H1 (cell line): ENCODE results near the gene GSG1L. TPM values are rescaled to one million over a fixed set of nuclear protein-coding genes. Genes with fewer than 3 reads are reported as not detected.
A peak's percentile ranks its signal among the peaks of the same experiment; 100 is the strongest.

Experiments used
- CTCF ChIA-PET: fragments of 300-600 bp; sonication (Branson Sonifier 250); formaldehyde crosslinking; loops from one replicate; lab custom pipeline; 2021; ENCODE audit not compliant: partially characterized antibody; lab: Charles Lee
- POLR2A ChIA-PET: fragments of 300-600 bp; sonication (Branson Sonifier 250); formaldehyde crosslinking; loops from one replicate; lab custom pipeline; 2021; ENCODE audit warnings: inconsistent platforms; ENCODE audit not compliant: partially characterized antibody; lab: Charles Lee
- DNase-seq, 2 experiments: peaks; one replicate each; pipeline versions ENCODE4 v3.0.0 to v3.0.0-alpha.2; 2010 to 2022; ENCODE audit warnings: low spot score in 2 of 2, low read depth in 1 of 2, mixed read lengths in 1 of 2
- FAIRE-seq: peaks from 2 replicates; lab custom pipeline; 2011; peaks lifted over from hg19 to GRCh38; lab: Jason Lieb, UNC
- H2AFZ ChIP-seq: 2 replicates; pipeline ENCODE4 v1.8.1; 2012; ENCODE audit warnings: low read length, inconsistent platforms
- H2AK5ac ChIP-seq: 2 replicates; pipeline ENCODE4 v1.6.1; 2013; ENCODE audit warnings: low read depth, low read length
- H2BK120ac ChIP-seq: replicated peaks from 2 replicates; pipeline ENCODE3; 2013; ENCODE audit warnings: low read depth, low read length, inconsistent platforms
- H2BK12ac ChIP-seq: 2 replicates; pipeline ENCODE4 v1.6.1; 2013; ENCODE audit warnings: low read depth, low read length
- H2BK15ac ChIP-seq: 2 replicates; pipeline ENCODE4 v1.6.1; 2013; ENCODE audit warnings: low read length
- H2BK20ac ChIP-seq: 2 replicates; pipeline ENCODE4 v1.6.1; 2013; ENCODE audit warnings: low read length
- H2BK5ac ChIP-seq: 2 replicates; pipeline ENCODE4 v1.6.1; 2013; ENCODE audit warnings: low read depth, low read length
- H3K14ac ChIP-seq: 2 replicates; pipeline ENCODE4 v1.6.1; 2013; ENCODE audit warnings: inconsistent platforms; ENCODE audit not compliant: insufficient read length
- H3K18ac ChIP-seq: 2 replicates; pipeline ENCODE4 v1.6.1; 2013; ENCODE audit warnings: low read length; ENCODE audit errors: extremely low read depth
- H3K23ac ChIP-seq: 2 replicates; pipeline ENCODE4 v1.6.1; 2013; ENCODE audit warnings: inconsistent platforms; ENCODE audit not compliant: insufficient read length
- H3K23me2 ChIP-seq: 2 replicates; pipeline ENCODE4 v1.6.1; 2013; ENCODE audit warnings: low read depth, low read length
- H3K27ac ChIP-seq: 2 replicates; pipeline ENCODE4 v1.6.1; 2011; ENCODE audit warnings: low read depth, low read length, inconsistent platforms
- H3K27me3 ChIP-seq, 4 experiments: replicated peaks in 1 of 4; 1 replicate in 1 of 4; 2 replicates in 3 of 4; pipeline versions ENCODE4 v1.6.1 to v1.8.1; 2011 to 2013; ENCODE audit warnings: low read length in 3 of 4, mild to moderate bottlenecking in 3 of 4, inconsistent platforms in 2 of 4, mixed read lengths in 2 of 4, moderate library complexity in 1 of 4; ENCODE audit not compliant: control insufficient read depth in 3 of 4, insufficient read depth in 3 of 4; ENCODE audit errors: extremely low read depth in 1 of 4
- H3K36me3 ChIP-seq, 4 experiments: 2 replicates each; pipeline versions ENCODE4 v1.6.1 to v1.8.1; 2011 to 2013; ENCODE audit warnings: mild to moderate bottlenecking in 4 of 4, low read length in 3 of 4, moderate library complexity in 2 of 4, control low read depth in 1 of 4, inconsistent platforms in 1 of 4; ENCODE audit not compliant: insufficient read depth in 4 of 4, control insufficient read depth in 2 of 4
- H3K4ac ChIP-seq: replicated peaks from 2 replicates; pipeline ENCODE3; 2013; ENCODE audit warnings: low read length, low read depth, mixed read lengths, inconsistent platforms; ENCODE audit not compliant: insufficient read length
- H3K4me1 ChIP-seq, 4 experiments: replicated peaks in 1 of 4; 1 replicate in 1 of 4; 2 replicates in 3 of 4; pipeline versions ENCODE4 v1.6.1 to v1.8.1; 2011 to 2013; ENCODE audit warnings: low read length in 3 of 4, inconsistent platforms in 2 of 4, mixed read lengths in 1 of 4; ENCODE audit not compliant: insufficient read depth in 4 of 4, control insufficient read depth in 3 of 4
- H3K4me2 ChIP-seq, 2 experiments: 2 replicates each; pipeline versions ENCODE4 v1.6.1 to v1.8.1; 2011 to 2013; ENCODE audit warnings: low read depth in 2 of 2, low read length in 2 of 2, control low read depth in 1 of 2, inconsistent platforms in 1 of 2, mild to moderate bottlenecking in 1 of 2; ENCODE audit not compliant: insufficient read depth in 1 of 2
- H3K4me3 ChIP-seq, 4 experiments: fragments of 200-600, 300-600 bp in 1 of 4; sonication (generic), shearing (Covaris generic), sonication (Bioruptor Twin) in 1 of 4; 2 replicates each; pipeline versions ENCODE4 v1.5.1 to v1.8.1; 2011 to 2016; ENCODE audit warnings: low read length in 4 of 4, low read depth in 3 of 4, control low read depth in 2 of 4, inconsistent platforms in 2 of 4, mild to moderate bottlenecking in 2 of 4, mixed read lengths in 1 of 4, moderate library complexity in 1 of 4; ENCODE audit not compliant: insufficient read depth in 2 of 4; ENCODE audit errors: extremely low read depth in 1 of 4
- H3K56ac ChIP-seq: replicated peaks from 2 replicates; pipeline ENCODE3; 2013; ENCODE audit warnings: low read depth, mild to moderate bottlenecking, mixed read lengths, low read length, inconsistent platforms; ENCODE audit not compliant: insufficient read length
- H3K79me1 ChIP-seq: 2 replicates; pipeline ENCODE4 v1.6.1; 2013; ENCODE audit warnings: low read depth, low read length, control low read depth
- H3K79me2 ChIP-seq, 2 experiments: 2 replicates each; pipeline versions ENCODE4 v1.6.1 to v1.8.1; 2012 to 2013; ENCODE audit warnings: low read length in 2 of 2, mild to moderate bottlenecking in 2 of 2, inconsistent platforms in 1 of 2; ENCODE audit not compliant: insufficient read depth in 2 of 2, control insufficient read depth in 1 of 2
- H3K9ac ChIP-seq, 4 experiments: replicated peaks in 1 of 4; 1 replicate in 1 of 4; 2 replicates in 3 of 4; pipeline versions ENCODE4 v1.6.1 to v1.8.1; 2011 to 2013; ENCODE audit warnings: low read depth in 3 of 4, low read length in 3 of 4, control low read depth in 2 of 4, mild to moderate bottlenecking in 2 of 4, moderate library complexity in 2 of 4, inconsistent platforms in 1 of 4; ENCODE audit errors: extremely low read depth in 1 of 4
- H3K9me3 ChIP-seq, 2 experiments: 2 replicates each; pipeline versions ENCODE4 v1.6.1 to v1.8.1; 2012 to 2013; ENCODE audit warnings: mild to moderate bottlenecking in 2 of 2, moderate library complexity in 2 of 2, control low read depth in 1 of 2, inconsistent platforms in 1 of 2, low read depth in 1 of 2, low read length in 1 of 2, mixed read lengths in 1 of 2; ENCODE audit not compliant: insufficient read depth in 2 of 2
- H4K20me1 ChIP-seq, 2 experiments: replicated peaks in 1 of 2; 2 replicates each; pipeline versions ENCODE3 to v1.8.1; 2011 to 2013; ENCODE audit warnings: inconsistent platforms in 2 of 2, low read length in 2 of 2, mild to moderate bottlenecking in 1 of 2; ENCODE audit not compliant: insufficient read depth in 2 of 2, control insufficient read depth in 1 of 2
- H4K5ac ChIP-seq: 2 replicates; pipeline ENCODE4 v1.6.1; 2013; ENCODE audit warnings: low read length, low read depth, mixed read lengths, inconsistent platforms; ENCODE audit not compliant: insufficient read length
- H4K8ac ChIP-seq: 2 replicates; pipeline ENCODE4 v1.8.0; 2013; ENCODE audit warnings: mild to moderate bottlenecking, moderate library complexity, low read length, inconsistent platforms; ENCODE audit not compliant: insufficient read depth; ENCODE audit errors: extremely low read depth
- H4K91ac ChIP-seq: replicated peaks from 2 replicates; pipeline ENCODE3; 2013; ENCODE audit warnings: low read length, mixed read lengths, inconsistent platforms; ENCODE audit not compliant: insufficient read length
- HDAC6 ChIP-seq: IDR thresholded peaks from one replicate; pipeline ENCODE4 v1.7.1; 2012; ENCODE audit warnings: low read depth, mild to moderate bottlenecking, inconsistent platforms, low read length, moderate library complexity
- RFX5 ChIP-seq: IDR thresholded peaks from 2 replicates; pipeline ENCODE4 v1.6.1; 2011; ENCODE audit warnings: low read depth, low read length, improper control_type of control experiment, borderline replicate concordance
- WGBS, 2 experiments: shearing (Covaris generic) in 1 of 2; methylation state at CpG; one replicate each; pipeline versions ENCODE4 v1.1.6 to v1.1.7; 2013 to 2015; ENCODE audit warnings: low lambda C conversion rate in 2 of 2, mixed read lengths in 2 of 2, inconsistent platforms in 1 of 2, low coverage in 1 of 2, missing lambda C conversion rate in 1 of 2; ENCODE audit not compliant: insufficient replicate concordance in 2 of 2, insufficient coverage in 1 of 2, insufficient read length in 1 of 2; ENCODE audit errors: extremely low coverage in 1 of 2, missing lambda C conversion rate in 1 of 2; 5-methylcytosine and 5-hydroxymethylcytosine counted together
- polyA plus RNA-seq, 7 experiments: library from polyadenylated mRNA; depleted of rRNA in 3 of 7; stranded (reverse) in 5 of 7; unstranded in 2 of 7; fragments of >200 nt in 5 of 7; fragments of 200-250 nt in 2 of 7; gene quantifications; 1 replicate in 5 of 7; 2 replicates in 1 of 7; 4 replicates in 1 of 7; pipeline versions ENCODE4 v1.2.1 to v1.2.3, GENCODE V29; 2011 to 2013; ENCODE audit warnings: missing spikeins in 2 of 7, mixed read lengths in 2 of 7
- total RNA-seq: library from RNA; stranded (reverse); fragmentation: NEBNext Ultra II Directional; extraction: Animal tissue kit (Norgen Biotek cat#: 25700); gene quantifications from 2 replicates; pipeline ENCODE4 v1.2.1, GENCODE V29; 2021

Gene GSG1L
- total and polyA plus RNA-seq, 2 of the 8 experiments (the other 6 are each of a cell fraction or from before 2014, with no cell fraction given): 0.71 to 1.1 TPM

DNA sequence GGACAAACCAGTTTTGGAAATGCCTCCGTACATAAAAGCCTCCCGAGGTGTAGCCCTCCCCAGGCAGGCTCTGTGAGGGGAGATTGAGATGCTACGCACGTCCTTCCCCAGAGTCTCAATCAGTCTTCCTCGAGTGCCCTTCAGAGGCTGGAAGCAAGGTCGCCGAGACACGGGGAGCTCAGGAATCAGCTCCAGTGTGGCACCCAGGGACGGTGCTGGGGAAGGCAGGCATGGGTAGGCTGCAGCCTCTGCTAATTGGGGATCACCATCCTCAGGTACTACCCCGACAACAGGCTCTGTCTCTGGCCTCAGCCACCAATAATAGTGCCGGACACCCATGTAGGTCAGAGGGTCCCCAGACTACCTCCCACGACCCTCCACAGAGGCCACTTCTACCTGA is 28.1 kb upstream of the GSG1L start:
- no peak overlapping the region for H3K27ac ChIP-seq
- peak overlapping the region; percentile 55 for H3K18ac ChIP-seq
- H2BK12ac ChIP-seq: peak overlapping the region; percentile 4; the same call in 1 of the 2 replicates
- no peak overlapping the region for H3K23ac ChIP-seq
- H2BK120ac ChIP-seq: no peak overlapping the region
- H3K4me3 ChIP-seq: no peak overlapping the region
- H3K79me2 ChIP-seq: no peaks in the 10 kb centered on the region
- H3K27me3 ChIP-seq: no peaks in the 10 kb centered on the region
- no peaks in the 10 kb centered on the region for H3K9me3 ChIP-seq
- 0 out of 8 replicates have a peak, but pooled peaks cover 0 to under 1% (median 0%) of the 10 kb centered on the region in 4 experiments for H3K36me3 ChIP-seq
- no peak overlapping the region for H3K4me2 ChIP-seq
- peak overlapping the region; percentile 48; the same call in 1 of the 2 replicates for H2AK5ac ChIP-seq
- FAIRE-seq (no peak), DNase-seq (no peak)
- no peak overlapping the region for H3K4ac ChIP-seq
- H3K9ac ChIP-seq: peak overlapping the region in 1 of 4 experiments; percentile 36; a peak in 1 of 7 replicates
- H3K4me1 ChIP-seq: peaks cover 0 to 26% (median 13%) of the 10 kb centered on the region in 4 experiments; a peak in 6 of 7 replicates
- H3K56ac ChIP-seq: no peak overlapping the region
- H4K5ac ChIP-seq: peak overlapping the region; percentile 22
- ChIA-PET POLR2A (interaction anchor here (3.5 kb wide), 1 partner anchor 10 kb away, joined by 15 read pairs; no protein-coding TSS in a partner anchor), CTCF (interaction anchor here (0.6 to 4.2 kb wide), 34 partner anchors 9 to 399 kb away, joined by 3 to 27 read pairs (median 4); no protein-coding TSS in a partner anchor)
- H4K91ac ChIP-seq: no peak overlapping the region
- H3K14ac ChIP-seq: no peak overlapping the region
- H2BK5ac ChIP-seq: peak overlapping the region; percentile 92; the same call in 1 of the 2 replicates
- H4K20me1 ChIP-seq: peaks cover 0 to 10% of the 10 kb centered on the region in 2 experiments
- peaks cover 4% of the 10 kb centered on the region; the same call in 1 of the 2 replicates for H3K79me1 ChIP-seq
- TF ChIP-seq RFX5 (no peak), HDAC6 (no peak)
- peak overlapping the region; percentile 46; the same call in 1 of the 2 replicates for H2BK15ac ChIP-seq
- H2BK20ac ChIP-seq: no peak overlapping the region; the same call in 1 of the 2 replicates
- H4K8ac ChIP-seq: no peak overlapping the region
- 87% methylated on average over 12 of the region's 12 CpGs; no CpG with 5 or more reads in 1 of the 2 experiments for WGBS, 2 experiments
- H2AFZ ChIP-seq: no peak overlapping the region
- H3K23me2 ChIP-seq: peaks cover 13% of the 10 kb centered on the region; the same call in 1 of the 2 replicates
